Activated CD4-positive, alpha-beta T cell treated with anti-CD3 and anti-CD28 coated beads for 48 hours (primary cell): ENCODE data around the gene REPIN1.

Experiments used
- DNase-seq: peaks from one replicate; pipeline ENCODE4 v3.0.0-alpha.2; 2020

The REPIN1 gene

DNA sequence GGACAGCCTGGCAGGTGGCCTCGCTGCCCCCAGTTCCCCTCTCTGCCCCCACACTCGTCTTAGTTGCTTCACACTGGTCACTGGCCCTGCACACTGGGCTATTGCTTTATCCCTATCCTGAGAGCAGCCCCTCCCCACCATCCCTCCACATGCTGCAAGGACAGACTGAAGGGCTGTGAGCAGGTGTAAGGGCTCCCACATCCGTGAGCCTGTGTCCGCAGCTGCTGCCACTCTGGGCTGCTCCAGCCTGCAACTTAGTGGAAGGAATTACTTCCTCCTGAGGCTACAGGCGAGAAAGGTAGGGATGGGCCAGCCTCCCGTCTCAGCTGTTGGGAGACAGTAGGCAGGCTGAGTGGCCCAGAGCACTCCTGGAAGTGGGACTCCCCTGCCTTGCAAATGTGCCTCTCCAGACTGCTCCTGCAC is 31.0 kb upstream of the REPIN1 start:
- DNase-seq = no peak

DNA sequence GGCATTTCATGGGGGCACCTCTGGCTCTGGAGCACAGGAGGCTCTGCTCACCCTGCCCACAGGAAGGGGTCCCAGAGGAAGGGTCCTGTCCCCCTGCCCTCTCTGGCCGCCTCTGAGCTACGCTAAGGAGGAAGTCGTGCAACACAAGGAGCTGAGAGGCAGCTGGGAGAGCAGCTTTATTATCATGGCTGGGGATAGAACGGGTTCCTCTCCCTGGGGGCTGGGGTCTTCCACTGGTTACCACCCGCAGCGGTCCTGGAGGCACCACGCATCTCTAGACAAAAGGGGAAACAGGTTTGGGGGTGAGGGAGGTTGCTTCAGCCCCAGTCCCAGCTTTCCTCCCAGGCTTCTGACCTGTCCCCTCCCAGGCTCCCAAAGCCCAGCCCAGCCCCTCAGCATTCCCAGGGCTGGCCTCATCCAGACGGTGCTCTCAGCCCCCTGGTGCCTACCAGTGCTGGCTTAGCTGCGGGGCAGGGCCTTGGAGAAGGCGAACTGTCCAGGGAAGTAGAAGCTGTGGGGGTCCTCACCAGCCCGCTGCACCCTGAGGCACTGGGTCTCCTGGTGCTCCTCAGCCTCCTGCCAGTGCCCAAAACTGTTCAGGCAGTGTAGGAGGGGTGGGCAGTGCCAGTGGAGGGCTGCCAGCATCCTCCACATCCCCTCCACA is 30.3 kb upstream of the REPIN1 start:
- DNase-seq = no peak

DNA sequence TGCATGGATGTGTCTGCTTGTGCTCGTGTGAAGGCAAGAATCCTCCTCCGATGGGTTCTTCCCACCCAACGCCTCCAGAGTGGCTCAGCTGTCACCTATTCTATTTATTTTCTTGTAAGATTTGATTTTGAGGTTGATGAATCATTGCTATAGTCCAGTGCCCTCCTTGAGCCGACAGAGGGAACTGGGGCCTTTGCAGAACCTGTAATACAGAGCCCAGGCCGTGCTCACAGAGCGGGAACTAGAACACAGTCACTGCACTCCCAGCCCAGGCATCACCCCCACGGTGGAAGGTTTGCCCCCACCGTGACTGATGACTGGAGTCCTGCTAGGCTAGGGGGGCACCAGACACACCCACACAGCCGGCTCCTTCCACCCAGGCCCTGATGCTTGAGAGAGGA is 29.2 kb upstream of the REPIN1 start:
- DNase-seq = no peak

DNA sequence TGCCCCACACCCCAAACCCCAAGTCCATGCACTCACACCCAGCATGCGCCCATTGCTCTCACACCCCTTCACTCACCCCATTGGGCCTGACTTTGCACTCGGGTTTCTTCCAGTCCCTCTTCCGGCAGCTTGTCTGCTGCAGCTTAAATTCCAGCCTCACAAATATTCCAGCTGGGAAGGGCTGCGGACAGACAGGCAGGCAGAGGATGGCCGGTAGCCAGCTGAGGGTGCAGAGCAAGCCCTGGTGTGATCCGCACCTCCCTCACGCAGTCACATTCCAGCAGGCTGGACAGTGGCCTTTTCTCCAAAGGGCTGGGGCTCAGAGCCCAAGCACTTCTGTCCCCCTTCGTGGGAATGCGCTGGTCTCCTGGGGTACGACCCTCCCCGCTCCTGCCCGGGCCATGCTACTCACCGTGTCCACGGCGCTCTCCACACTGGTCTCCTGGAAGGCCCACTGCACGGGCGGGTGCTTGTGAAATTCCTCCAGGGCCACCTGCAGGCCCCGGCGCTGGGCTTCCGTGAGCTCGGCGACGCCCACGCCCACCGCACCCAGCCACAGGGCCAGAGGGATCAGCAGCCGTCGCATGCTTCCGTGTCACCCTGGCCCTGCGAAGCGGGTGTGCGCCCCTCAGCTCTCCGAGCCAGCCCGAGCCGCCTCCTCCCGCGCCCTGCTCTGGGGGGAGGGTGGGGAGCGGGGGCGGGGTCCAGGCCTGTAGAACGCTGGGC is 28.4 kb upstream of the REPIN1 start:
- DNase-seq = peak; percentile 29

DNA sequence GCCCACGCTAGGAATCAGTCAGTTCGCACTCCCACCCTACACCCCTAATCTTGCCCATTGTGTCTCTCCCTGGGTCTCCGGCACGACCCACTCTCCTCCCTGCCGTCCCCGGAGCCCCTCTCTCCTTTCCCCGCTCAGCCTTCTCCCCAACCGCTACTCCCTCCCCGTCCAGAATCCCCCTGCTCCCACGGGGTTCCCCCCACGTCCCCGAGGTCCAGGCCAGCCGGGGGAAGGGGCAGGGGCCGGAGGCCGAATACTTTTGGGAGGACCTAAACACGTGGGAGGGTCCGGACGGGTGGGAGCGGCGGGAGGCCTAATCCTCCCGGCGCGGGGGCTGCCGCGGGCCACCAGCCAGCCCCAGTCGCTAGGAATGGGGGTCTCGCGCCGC is 27.8 kb upstream of the REPIN1 start:
- DNase-seq = no peak

DNA sequence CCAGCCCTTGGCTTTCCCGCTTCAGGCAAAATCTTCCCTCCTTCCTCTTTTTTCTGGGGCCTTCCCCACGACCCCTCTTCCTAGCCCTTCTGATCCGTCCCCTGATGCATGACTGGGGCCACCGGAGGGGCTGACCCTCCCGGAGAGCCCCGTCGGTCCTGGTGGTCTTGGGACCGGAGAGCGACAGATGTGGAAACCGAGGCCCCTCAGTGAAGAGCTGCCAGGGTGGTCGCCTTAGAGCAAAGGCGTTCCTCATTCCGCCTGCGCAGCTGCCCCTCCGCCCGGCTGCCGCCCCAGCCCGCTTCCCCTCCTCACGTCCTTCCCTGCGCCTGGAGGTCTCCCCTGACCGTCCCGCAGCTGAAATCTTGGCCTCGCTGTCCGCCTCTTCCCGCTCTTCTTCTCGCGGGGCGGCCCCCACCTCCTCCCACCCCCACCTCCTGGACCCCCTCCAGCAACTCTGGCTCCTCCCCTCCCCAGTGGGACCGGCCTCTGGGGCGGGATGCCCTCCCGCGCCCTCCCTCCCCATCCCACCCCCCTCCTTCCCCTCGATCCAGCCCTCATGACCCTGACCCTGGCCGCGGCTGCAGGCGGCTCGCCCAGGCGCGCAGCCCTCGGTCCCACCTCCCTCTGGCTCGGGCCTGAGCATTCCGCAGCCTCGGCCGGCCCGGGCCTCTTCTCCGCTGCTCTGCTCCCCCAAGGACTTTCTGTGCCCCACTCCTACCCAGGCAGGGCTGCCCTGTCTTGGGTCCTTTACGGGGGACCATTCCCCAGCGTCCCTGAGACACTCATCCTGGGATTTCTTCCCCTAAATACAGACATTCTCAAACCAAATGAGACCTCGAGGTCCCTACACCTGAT is 27.1 kb upstream of the REPIN1 start, which contains the start of gene RARRES2:
Gene RARRES2 (minus strand): TSS at position 367 of the 858 bp plus-strand sequence. CDS start 1,020 bp downstream, outside the sequence.
- DNase-seq = no peak

DNA sequence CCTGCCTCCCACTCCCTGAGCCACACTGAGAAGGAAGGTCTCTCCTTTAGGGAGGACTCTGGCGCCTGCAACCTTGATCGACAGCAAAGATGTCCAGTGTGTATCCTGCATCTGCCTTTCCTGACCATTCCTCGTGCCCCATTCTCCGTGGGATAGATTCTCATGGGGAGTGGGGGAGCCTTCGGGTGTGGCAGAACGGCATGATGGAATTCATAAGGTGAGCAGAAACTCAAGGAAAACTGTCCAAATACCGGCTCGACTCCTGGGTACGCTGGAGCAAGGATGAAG is 26.6 kb upstream of the REPIN1 start:
- no peak for DNase-seq

DNA sequence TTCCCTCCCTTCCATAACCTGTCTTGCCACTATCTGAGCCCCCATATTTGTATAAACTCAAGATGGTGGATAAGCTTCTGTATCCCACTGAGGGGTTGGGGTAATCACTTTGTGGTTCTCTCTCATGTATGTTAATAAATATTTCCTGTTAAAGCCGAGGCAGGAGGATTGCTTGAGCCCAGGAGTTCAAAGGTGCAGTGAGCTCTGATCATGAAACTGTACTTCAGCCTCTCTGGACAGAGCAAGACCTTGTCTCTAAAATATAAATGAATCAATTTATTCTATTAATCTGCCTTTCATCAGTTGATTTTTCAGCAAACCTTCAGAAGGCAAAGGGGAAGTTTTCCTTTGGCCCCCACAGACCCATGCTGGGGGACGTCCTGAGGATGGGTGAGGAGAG is 25.4 kb upstream of the REPIN1 start:
- DNase-seq = no peak

DNA sequence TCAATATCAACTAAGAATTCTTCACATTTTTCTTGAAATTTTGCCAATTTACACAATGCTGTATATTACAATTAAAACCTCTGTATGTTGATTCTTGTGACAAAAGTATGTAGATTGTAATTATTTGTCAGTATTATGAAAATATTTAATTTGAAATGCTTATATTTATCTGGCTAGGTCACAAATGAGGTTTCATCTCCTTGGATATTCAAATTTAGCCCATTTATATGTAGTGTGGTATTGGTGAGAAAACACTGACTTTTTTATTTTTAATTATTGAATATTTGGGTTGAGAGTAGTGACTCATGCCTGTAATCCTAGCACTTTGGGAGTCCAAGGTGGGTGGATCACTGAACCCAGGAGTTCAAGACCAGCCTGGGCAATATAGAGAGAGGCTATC is 24.3 kb upstream of the REPIN1 start:
- DNase-seq = no peak

DNA sequence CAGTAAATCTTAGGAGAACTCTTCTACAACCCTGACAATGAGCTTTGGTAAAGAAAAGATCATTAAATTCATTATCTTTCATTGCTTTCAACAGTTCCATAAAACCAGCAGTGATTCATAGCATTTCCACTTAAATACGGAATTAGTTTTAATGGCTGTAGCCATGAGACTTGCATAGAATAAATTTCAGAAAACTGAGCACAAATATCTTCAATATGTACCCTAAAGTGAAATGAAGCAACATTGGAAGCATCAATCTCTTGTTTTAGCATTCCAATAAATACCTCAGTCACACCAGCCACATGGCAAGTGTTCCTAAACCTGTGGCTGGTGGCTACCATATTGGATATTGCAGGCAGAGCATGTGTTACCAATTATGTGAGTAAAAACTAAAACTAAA is 23.6 kb upstream of the REPIN1 start:
- DNase-seq = no peak

DNA sequence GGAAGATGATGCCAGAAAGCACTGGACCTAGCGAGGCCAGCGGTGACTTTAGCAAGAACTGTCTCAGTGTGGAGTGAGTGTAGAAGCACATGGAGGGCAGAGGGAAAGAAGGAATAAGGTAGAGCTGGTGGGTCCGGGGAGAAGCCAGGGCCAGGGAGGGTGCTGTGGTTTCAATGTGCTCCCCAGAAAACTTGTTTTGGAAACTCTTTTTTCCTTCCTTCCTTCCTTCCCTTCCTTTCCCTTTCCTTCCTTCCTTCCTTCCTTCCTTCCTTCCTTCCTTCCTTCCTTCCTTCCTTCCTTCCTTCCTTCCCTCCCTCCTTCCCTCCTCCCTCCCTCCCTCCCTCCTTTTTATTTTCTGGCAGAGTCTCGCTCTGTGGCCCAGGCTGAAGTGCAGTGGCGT is 21.7 kb upstream of the REPIN1 start:
- DNase-seq = no peak

DNA sequence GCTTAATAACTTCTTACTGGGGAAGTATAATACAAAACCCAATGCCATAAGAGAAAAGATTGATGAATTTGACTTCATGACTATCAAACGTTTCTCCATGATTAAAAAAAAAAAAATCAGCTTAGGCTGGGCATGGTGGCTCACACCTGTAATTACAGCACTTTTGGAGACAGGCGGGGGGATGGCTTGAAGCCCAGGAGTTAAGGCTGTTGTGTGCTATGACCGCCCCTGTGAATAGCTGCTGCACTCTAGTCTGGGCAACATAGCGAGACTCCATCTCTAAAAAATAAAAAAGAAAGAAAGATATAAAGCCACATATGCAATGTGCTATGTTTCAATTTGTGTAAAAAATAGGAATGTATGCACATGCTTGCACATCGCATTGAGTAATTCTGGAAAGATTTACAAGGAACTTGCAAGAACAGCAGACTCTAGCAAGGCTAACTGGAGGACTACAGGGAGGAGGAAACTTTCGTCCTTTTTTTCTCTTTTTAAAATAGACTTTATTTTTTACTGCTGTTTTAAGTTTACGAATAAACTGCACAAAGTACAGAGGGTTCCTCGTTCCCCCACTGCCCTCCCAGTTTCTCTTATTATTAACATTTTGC is 16.9 kb upstream of the REPIN1 start:
- DNase-seq = no peak

DNA sequence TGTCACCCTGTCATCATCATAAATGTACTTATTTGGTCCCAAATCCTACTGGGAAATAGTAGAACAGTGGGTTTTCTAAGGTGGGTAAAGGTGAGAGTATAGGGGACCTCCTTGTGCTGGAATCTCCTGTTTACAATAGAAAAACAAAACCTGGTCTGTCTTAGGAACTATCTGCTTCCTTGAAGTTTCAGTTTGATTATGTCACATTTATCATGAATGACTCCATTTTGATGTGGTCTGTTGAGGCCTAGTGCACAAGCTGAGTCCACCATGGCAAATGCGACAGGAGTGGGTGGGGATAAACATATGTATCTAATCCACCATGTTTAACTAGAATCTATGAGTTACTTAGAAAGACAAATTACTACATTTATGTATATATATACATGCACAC is 13.0 kb upstream of the REPIN1 start:
- no peak for DNase-seq

DNA sequence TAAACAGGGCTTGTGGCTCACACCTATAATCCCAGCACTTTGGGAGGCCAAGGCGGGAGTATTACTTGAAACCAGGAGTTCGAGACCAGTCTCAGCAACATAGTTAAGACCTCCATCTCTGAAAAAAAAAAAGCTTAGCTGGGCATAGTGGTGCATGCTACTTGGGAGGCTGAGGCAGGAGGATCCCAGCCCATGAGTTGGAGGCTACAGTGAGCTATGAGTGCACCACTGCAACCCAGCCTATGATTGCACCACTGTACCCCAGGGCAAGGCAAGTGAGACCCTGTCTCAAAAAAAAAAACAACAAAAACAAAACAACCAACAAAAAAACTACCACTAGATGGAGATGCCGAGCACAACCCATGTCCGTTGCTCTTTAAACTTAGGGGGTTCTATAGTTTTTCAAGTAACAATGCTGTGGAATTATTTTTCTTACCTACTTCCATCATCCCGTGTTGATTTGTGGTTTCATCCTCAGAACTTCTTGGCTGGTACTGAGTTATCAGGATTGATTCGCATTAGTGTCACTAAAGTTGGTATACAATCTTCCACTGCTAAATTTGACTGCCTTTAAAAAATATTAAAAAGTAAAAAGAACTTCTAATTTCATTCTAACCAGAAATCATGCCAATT is 12.2 kb upstream of the REPIN1 start:
- DNase-seq = no peak

DNA sequence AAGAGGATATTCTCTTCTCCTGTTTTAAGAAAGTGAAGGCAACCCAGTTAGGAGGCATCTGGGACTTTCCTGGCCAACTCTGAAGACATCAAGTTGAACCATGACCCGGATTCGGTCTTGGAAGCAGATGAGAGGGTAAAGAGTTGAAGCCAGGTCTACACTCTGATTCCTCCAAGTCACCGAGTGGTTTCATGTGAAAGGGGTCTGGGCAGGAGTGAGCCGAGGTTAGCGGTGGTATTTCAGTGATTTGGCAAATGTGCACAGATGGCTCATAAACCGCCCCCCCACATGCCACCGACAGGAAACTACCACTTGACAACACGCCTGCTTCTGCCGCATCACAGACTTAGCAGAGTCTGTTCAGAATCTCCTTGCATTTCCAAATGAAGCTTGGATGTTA is 11.4 kb upstream of the REPIN1 start:
- DNase-seq = peak; percentile 75

DNA sequence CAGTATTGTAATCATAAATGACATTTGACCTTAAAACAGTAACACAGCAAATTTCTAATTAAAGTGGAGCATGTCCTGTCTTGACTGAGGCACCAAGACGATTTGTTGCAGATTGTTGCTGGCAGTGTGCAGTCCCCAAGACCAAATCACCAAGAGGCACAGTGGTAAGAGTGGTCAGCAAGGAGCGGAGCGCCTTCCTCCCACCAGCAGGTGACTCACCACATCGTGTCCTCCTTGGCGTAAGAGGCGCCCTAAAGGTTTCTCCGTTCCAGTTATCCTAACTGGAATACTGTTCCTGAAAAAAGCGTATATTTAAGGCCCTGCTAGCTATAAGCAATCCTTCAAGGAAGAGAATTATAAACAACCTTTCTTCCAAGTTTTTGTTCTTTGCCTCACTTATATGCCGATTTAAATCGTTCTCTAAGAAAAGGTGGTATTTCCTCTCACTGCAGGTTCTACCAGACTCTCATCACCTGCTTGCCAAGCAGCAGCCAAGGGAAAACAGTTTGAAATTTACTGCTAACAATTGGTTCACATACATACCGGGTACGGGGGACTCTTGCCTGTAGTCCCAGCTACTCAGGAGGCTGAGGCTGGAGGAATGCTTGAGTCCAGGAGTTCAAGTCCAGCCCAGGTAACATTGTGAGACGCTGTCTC is 10.7 kb upstream of the REPIN1 start:
- DNase-seq = no peak

DNA sequence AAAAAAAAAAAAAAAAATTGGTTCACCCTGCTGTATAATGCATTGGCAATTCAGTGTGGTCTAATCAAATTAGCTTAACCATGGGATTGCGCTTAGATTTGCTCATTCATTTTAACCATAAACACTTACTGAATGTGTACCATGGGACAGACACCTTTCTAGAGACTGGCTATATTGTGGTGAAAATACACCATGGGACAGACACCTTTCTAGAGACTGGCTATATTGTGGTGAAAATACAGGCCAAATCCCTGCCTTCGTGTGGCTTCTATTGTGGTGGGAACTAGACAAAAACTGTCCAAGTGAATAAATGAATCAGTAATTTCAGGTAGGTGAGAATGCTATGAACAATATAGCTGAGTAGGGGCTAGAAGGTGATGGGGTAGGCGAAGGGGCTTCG is 10.2 kb upstream of the REPIN1 start:
- DNase-seq = no peak

DNA sequence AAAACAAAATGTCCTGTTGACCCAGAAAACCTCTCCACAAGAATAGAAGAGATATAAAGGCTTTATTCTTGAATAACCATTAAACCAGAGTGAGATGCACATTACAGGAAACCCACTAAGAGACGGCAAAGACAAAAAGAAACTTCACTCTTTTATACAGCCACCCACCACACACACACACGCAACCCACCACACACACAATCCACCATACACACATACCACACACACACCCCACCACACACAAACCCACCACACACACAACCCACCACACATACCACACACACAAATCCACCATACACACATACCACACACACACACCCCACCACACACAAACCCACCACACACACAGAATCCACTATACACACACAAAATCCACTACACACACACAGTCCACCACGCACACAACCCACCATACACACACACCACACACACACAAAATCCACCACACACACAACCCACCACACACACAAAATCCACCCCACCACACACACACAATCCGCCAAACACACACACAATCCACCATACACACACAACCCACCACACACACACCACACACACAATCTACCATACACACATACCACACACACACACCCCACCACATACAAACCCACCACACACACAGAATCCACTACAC is 9.5 kb upstream of the REPIN1 start:
- no peak for DNase-seq

DNA sequence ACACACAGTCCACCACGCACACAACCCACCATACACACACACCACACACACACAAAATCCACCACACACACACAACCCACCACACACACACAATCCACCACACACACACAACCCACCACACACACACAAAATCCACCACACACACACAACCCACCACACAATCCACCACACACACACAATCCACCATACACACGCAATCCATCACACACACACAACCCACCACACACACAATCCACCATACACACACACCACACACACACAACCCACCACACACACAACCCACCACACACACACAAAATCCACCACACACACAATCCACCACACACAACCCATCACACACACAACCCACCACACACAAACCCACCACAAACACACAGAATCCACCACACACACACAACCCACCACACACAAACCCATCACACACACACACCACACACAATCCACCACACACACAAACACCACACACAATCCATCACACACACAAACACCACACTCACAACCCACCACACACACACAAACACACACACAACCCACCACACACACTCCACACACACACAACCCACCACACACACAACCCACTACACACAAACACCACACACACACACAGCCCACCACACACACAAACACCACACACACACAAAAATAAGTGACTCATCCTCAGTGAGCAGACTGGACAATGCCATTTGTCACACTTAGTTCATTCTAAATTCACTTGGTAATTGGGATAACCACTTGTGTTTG is 8.8 kb upstream of the REPIN1 start:
- no peak for DNase-seq

DNA sequence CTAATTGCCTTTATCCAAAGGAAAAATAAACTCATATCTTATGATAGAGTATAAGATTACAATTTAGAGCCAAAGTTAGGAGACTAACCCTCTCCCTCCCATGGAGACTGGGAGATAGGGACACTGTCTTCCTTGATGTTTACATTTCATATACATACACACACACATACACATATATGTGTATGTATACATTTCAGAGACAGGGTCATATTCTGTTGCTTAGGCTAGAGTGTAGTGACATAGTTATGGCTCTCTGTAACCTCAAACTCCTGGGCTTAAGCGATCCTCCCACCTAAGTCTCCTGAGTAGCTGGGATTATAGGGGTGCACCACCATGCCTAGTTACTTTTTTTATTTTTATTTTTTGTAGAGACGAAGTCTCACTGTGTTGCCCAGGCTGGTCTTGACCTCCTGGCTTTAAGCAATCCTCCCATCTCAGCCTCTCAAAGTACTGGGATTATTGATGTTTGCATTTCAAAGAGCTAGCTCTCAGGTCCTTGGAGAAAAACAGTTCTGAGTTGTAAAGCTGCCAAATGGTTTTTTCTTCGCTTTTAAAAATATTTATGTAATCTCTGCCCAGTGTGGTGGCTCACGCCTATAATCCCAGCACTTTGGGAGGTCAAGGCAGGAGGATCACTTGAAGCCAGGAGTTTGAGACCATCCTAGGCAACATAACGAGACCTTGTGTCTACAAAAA is 8.1 kb upstream of the REPIN1 start:
- DNase-seq = no peak

DNA sequence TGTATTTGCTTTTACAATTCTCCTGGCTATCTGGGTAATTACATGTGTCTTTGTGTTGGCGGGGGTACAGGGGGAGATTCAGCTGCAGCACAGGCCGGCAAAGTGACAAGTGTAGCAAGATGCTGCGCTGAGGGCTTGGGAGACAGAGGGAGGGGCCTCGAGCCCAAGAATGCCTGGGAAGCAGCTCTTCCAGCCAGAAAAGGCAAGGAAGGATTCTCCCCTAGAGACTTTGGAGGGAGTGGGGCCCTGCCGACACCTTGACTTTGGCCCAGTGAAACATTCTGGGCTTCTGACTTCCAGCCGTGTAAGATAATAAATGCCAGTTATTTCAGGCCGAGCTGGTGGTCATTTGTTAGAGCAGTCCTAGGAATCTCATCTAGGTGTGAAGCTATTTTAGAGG is 7.2 kb upstream of the REPIN1 start:
- no peak for DNase-seq
